ENCODE results near the gene MORN1. TPM values are rescaled to one million over a fixed set of nuclear protein-coding genes. Genes with fewer than 3 reads are reported as not detected.

MORN1 gene
- total and polyA plus RNA-seq, 2 of the 8 experiments (the other 6 are each of a cell fraction or from before 2014, with no cell fraction given), result 5.0 to 9.1 TPM

DNA sequence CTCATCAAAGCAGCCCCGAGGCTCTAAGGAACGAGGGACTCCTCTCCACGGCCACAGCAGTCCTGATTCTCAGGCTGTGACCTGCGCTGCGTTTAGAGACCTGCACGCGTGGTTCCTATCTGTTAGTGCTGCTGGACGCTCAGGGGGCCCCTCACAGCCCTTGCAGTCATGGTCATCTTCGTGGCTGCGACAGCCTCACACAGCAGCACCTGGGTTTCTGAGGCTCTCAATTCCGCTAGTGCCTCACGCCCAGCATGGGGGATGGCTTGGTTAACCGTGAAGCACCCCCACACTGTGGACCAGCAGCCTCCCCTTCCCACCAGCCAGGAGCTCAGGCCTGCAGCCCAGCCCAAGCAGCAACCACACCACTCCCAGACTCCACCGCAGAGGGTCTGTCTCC, 7.8 kb downstream of the MORN1 start:
- Histone ChIP-seq H3K79me2 (ENCODE audit: control insufficient read depth in 1 of 2, insufficient read depth in 2 of 2, low read length in 2 of 2) (no peaks in the 10 kb centered on the region), H3K4me1 (replicated peaks in 1 of 4; ENCODE audit: control insufficient read depth in 3 of 4, insufficient read depth in 4 of 4, low read length in 3 of 4) (peaks cover 0 to 2% (median under 1%) of the 10 kb centered on the region in 4 experiments; a peak in 3 of 7 replicates), H2BK15ac (ENCODE audit: low read length) (no peak overlapping the region; the same call in 1 of the 2 replicates), H3K18ac (ENCODE audit: extremely low read depth, low read length) (no peak overlapping the region), H2BK20ac (ENCODE audit: low read length) (no peak overlapping the region), H4K91ac (replicated peaks; ENCODE audit: insufficient read length, low read length) (no peak overlapping the region), H3K23me2 (ENCODE audit: low read depth, low read length) (no peaks in the 10 kb centered on the region), H4K20me1 (replicated peaks in 1 of 2; ENCODE audit: control insufficient read depth in 1 of 2, insufficient read depth in 2 of 2, low read length in 2 of 2) (peaks cover 0 to 1% of the 10 kb centered on the region in 2 experiments), H3K4me3 (ENCODE audit: extremely low read depth in 1 of 4, insufficient read depth in 2 of 4, low read depth in 3 of 4, low read length in 4 of 4) (no peak overlapping the region), H3K14ac (ENCODE audit: insufficient read length) (no peak overlapping the region), H3K27me3 (replicated peaks in 1 of 4; ENCODE audit: control insufficient read depth in 3 of 4, extremely low read depth in 1 of 4, insufficient read depth in 3 of 4, low read length in 3 of 4) (no peaks in the 10 kb centered on the region), H3K4ac (replicated peaks; ENCODE audit: insufficient read length, low read depth, low read length) (no peak overlapping the region), H2BK12ac (ENCODE audit: low read depth, low read length) (no peak overlapping the region), H2BK5ac (ENCODE audit: low read depth, low read length) (no peak overlapping the region), H3K23ac (ENCODE audit: insufficient read length) (no peak overlapping the region), H2BK120ac (replicated peaks; ENCODE audit: low read depth, low read length) (no peak overlapping the region), H3K79me1 (ENCODE audit: low read depth, low read length) (no peaks in the 10 kb centered on the region), H3K36me3 (ENCODE audit: control insufficient read depth in 2 of 4, insufficient read depth in 4 of 4, low read length in 3 of 4) (no peaks in the 10 kb centered on the region; a peak in 1 of 8 replicates), H4K5ac (ENCODE audit: insufficient read length, low read depth, low read length) (no peak overlapping the region), H2AFZ (ENCODE audit: low read length) (no peak overlapping the region), H3K4me2 (ENCODE audit: insufficient read depth in 1 of 2, low read depth in 2 of 2, low read length in 2 of 2) (no peak overlapping the region), H3K9me3 (ENCODE audit: insufficient read depth in 2 of 2, low read depth in 1 of 2, low read length in 1 of 2) (no peaks in the 10 kb centered on the region), H3K56ac (replicated peaks; ENCODE audit: insufficient read length, low read depth, low read length) (no peak overlapping the region), H4K8ac (ENCODE audit: extremely low read depth, insufficient read depth, low read length) (no peak overlapping the region), H3K27ac (ENCODE audit: low read depth, low read length) (no peak overlapping the region), H3K9ac (replicated peaks in 1 of 4; ENCODE audit: extremely low read depth in 1 of 4, low read depth in 3 of 4, low read length in 3 of 4) (no peak overlapping the region), H2AK5ac (ENCODE audit: low read depth, low read length) (no peak overlapping the region)
- ChIA-PET CTCF (ENCODE audit: partially characterized antibody) (interaction anchor here (0.7 to 5.5 kb wide), 8 partner anchors 10 to 1070 kb away, joined by 3 to 154 read pairs (median 4); partner anchors contain the start of gene FAAP20), POLR2A (ENCODE audit: partially characterized antibody) (interaction anchor here (0.6 to 2.9 kb wide), 5 partner anchors 20 to 178 kb away, joined by 3 to 13 read pairs (median 3); no protein-coding TSS in a partner anchor)
- DNase-seq (ENCODE audit: low read depth in 1 of 2, low spot score in 2 of 2) (no peak), FAIRE-seq (no peak)
- TF ChIP-seq ZNF274 (IDR thresholded peaks at IDR 0.05; ENCODE audit: borderline replicate concordance, extremely low read depth, low read length) (no peak), NANOG (IDR thresholded peaks at IDR 0.05; ENCODE audit: insufficient read depth, low read depth, low read length, poor library complexity, severe bottlenecking) (no peak), SUZ12 (IDR thresholded peaks at IDR 0.05; ENCODE audit: low read length) (no peak), MAFK (IDR thresholded peaks at IDR 0.05; ENCODE audit: low read depth, low read length) (no peak), RXRA (IDR thresholded peaks at IDR 0.05; ENCODE audit: insufficient read depth, low read depth, low read length) (no peak)
- 89% methylated on average over 14 of the region's 14 CpGs; no CpG with 5 or more reads in 1 of the 2 experiments for WGBS, 2 experiments (ENCODE audit: extremely low coverage in 1 of 2, insufficient coverage in 1 of 2, insufficient read length in 1 of 2, insufficient replicate concordance in 2 of 2, low coverage in 1 of 2, low lambda C conversion rate in 2 of 2, missing lambda C conversion rate in 1 of 2)

All from H1 (cell line).